ENCODE data around the gene APH1B. TPM values are rescaled to one million over a fixed set of nuclear protein-coding genes. Genes with fewer than 3 reads are reported as not detected.
A peak's percentile ranks its signal among the peaks of the same experiment; 100 is the strongest.

The APH1B gene
- total RNA-seq, 2 experiments from 2014 or later: 12.3 to 13.0 TPM

DNA sequence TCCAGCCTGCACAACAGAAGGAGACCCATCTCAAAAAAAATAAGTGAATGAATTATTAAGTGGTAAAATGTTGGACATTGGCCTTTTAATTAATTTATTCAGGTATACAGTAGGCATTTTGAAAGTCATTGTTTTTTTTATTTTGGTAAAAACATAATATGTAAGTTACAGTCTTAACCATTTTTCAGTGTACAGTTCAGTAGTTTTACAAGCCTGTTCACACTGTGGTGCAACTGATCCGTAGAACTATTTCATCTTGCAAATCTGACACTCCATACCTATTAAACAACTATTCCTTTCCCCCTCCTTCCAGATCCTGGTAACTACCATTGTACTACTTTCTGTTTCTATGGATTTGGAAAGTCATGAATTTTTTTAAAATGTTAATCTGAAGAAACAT lies 36.1 kb upstream of the APH1B start:
- ATAC-seq: no peak
- Mint-ChIP-seq H3K27ac (no peak overlapping the region), H3K4me1 (peaks cover 51% of the 10 kb centered on the region), H3K4me3 (no peak overlapping the region), H3K36me3 (peaks cover 57% of the 10 kb centered on the region), H3K9me3 (ENCODE audit: low read depth) (peaks cover 2% of the 10 kb centered on the region), H3K27me3 (no peaks in the 10 kb centered on the region)
- DNase-seq: no peak
- CTCF ChIA-PET: no interaction called here

DNA sequence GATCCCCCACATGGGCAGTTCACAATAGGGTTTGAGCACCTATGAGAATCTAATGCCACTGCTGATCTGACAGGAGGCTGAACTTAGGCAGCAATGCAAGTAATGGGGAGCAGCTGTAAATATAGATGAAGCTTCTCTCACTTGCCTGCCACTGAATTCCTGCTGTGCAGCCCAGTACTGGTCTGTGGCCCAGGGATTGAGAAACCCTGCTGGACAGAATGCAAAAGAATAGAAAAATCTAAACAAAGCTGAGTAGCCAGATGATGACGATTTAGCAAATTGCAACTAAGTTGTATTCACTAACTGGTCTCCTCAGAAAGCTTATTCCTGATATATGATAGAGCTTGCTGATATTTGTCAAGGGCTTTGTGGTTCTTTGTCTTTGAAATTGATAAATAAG lies 34.3 kb upstream of the APH1B start:
- Mint-ChIP-seq H3K27me3 (no peaks in the 10 kb centered on the region), H3K27ac (no peak overlapping the region), H3K36me3 (peaks cover 57% of the 10 kb centered on the region), H3K4me1 (peaks cover 40% of the 10 kb centered on the region), H3K9me3 (ENCODE audit: low read depth) (no peaks in the 10 kb centered on the region), H3K4me3 (no peak overlapping the region)
- CTCF ChIA-PET: no interaction called here
- no peak for ATAC-seq
- no peak for DNase-seq

- ATAC-seq (no peak), DNase-seq (no peak)
- no peaks in the 10 kb centered on the region for H3K27me3 Mint-ChIP-seq
- CTCF ChIA-PET: no interaction called here
- no peak overlapping the region for H3K27ac Mint-ChIP-seq
- H3K9me3 Mint-ChIP-seq (ENCODE audit: low read depth): no peaks in the 10 kb centered on the region
- no peak overlapping the region for H3K4me3 Mint-ChIP-seq
- peaks cover 58% of the 10 kb centered on the region for H3K36me3 Mint-ChIP-seq
- peaks cover 34% of the 10 kb centered on the region for H3K4me1 Mint-ChIP-seq
Observed at GRCh38 chr15:63243776-63244175, 33.6 kb upstream of the APH1B start.

DNA sequence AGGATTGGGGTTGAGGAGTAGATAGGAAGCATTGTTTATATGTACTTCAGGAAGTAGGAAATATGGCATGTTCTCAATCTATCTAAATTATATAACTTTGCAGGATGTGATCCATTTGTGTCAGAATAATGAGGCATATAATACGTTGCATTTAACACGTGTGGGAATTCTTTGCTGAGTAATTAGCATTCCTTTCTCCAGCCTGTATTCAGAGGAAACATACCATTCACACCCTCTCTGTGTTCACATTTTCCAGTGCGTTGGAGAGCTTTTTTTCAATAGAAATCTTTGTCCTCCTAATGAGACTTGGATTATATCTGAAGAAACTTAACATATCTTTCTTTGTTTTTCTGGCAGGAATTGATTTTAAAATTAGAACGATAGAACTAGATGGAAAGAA lies 33.0 kb upstream of the APH1B start:
- Mint-ChIP-seq H3K9me3 (ENCODE audit: low read depth) (no peaks in the 10 kb centered on the region), H3K36me3 (peaks cover 60% of the 10 kb centered on the region), H3K4me1 (peaks cover 30% of the 10 kb centered on the region), H3K4me3 (no peak overlapping the region), H3K27ac (no peak overlapping the region), H3K27me3 (no peaks in the 10 kb centered on the region)
- CTCF ChIA-PET: interaction anchor here (0.9 kb wide), 1 partner anchor 10 kb away, joined by 3 read pairs; no protein-coding TSS in a partner anchor
- no peak for ATAC-seq
- no peak for DNase-seq

GRCh38 chr15:63244976-63245645 lies 32.3 kb upstream of the APH1B start:
- H3K9me3 Mint-ChIP-seq (ENCODE audit: low read depth): no peaks in the 10 kb centered on the region
- no peak overlapping the region for H3K4me3 Mint-ChIP-seq
- H3K27me3 Mint-ChIP-seq: no peaks in the 10 kb centered on the region
- H3K36me3 Mint-ChIP-seq: peaks cover 59% of the 10 kb centered on the region
- H3K4me1 Mint-ChIP-seq: peaks cover 23% of the 10 kb centered on the region
- ATAC-seq (no peak), DNase-seq (no peak)
- peak overlapping the region; percentile 35 for H3K27ac Mint-ChIP-seq
- CTCF ChIA-PET: interaction anchor here (0.6 to 1.3 kb wide), 3 partner anchors 10 to 34 kb away, joined by 3 read pairs; no protein-coding TSS in a partner anchor

- Mint-ChIP-seq H3K36me3 (peaks cover 69% of the 10 kb centered on the region), H3K4me3 (no peak overlapping the region)
Observed at GRCh38 chr15:63246691-63247469, 30.5 kb upstream of the APH1B start.

GRCh38 chr15:63250312-63250965 lies 27.0 kb upstream of the APH1B start:
- H3K27ac Mint-ChIP-seq: no peak overlapping the region
- H3K27me3 Mint-ChIP-seq: no peaks in the 10 kb centered on the region
- no peak for ATAC-seq
- CTCF ChIA-PET: interaction anchor here (1.1 kb wide), 1 partner anchor 17 kb away, joined by 3 read pairs; no protein-coding TSS in a partner anchor
- DNase-seq: no peak
- peaks cover 4% of the 10 kb centered on the region for H3K4me1 Mint-ChIP-seq
- no peaks in the 10 kb centered on the region for H3K9me3 Mint-ChIP-seq (ENCODE audit: low read depth)
- no peak overlapping the region for H3K4me3 Mint-ChIP-seq
- peaks cover 57% of the 10 kb centered on the region for H3K36me3 Mint-ChIP-seq

More at GRCh38 chr15:63246691-63247469, 30.5 kb upstream of the APH1B start:
- H3K4me1 Mint-ChIP-seq: peaks cover 23% of the 10 kb centered on the region
- CTCF ChIA-PET: interaction anchor here (1.3 kb wide), 1 partner anchor 36 kb away, joined by 3 read pairs; no protein-coding TSS in a partner anchor
- no peak for DNase-seq
- no peaks in the 10 kb centered on the region for H3K9me3 Mint-ChIP-seq (ENCODE audit: low read depth)
- no peak for ATAC-seq
- no peaks in the 10 kb centered on the region for H3K27me3 Mint-ChIP-seq
- no peak overlapping the region for H3K27ac Mint-ChIP-seq

DNA sequence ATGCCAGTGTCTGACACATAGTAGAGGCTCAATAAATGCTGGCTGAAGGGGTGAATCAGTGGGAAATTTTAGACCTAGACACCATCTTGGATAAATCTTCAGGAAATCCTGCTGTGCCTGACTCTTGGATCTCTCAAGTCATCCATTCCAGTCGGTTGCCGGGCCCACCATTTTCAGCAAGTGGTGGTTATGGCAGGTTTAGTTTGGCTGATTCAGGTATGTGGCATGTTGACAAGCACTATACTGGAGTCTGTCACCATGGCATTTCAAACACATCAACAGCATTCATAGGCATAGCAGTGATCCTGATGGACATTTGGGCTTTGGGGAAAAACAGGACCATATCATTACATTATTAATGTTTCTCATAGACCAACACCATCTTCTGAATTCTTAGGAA lies 25.7 kb upstream of the APH1B start:
- H3K27me3 Mint-ChIP-seq: no peaks in the 10 kb centered on the region
- no peak overlapping the region for H3K4me3 Mint-ChIP-seq
- no peaks in the 10 kb centered on the region for H3K9me3 Mint-ChIP-seq (ENCODE audit: low read depth)
- H3K4me1 Mint-ChIP-seq: peaks cover 4% of the 10 kb centered on the region
- H3K36me3 Mint-ChIP-seq: peaks cover 52% of the 10 kb centered on the region
- CTCF ChIA-PET: no interaction called here
- ATAC-seq (no peak), DNase-seq (no peak)
- no peak overlapping the region for H3K27ac Mint-ChIP-seq

GRCh38 chr15:63252292-63252691 lies 25.1 kb upstream of the APH1B start:
- peaks cover 4% of the 10 kb centered on the region for H3K4me1 Mint-ChIP-seq
- H3K27ac Mint-ChIP-seq: no peak overlapping the region
- CTCF ChIA-PET: interaction anchor here (0.7 kb wide), 1 partner anchor 19 kb away, joined by 3 read pairs; no protein-coding TSS in a partner anchor
- no peaks in the 10 kb centered on the region for H3K9me3 Mint-ChIP-seq (ENCODE audit: low read depth)
- H3K27me3 Mint-ChIP-seq: no peaks in the 10 kb centered on the region
- peaks cover 50% of the 10 kb centered on the region for H3K36me3 Mint-ChIP-seq
- ATAC-seq: no peak
- DNase-seq: no peak
- H3K4me3 Mint-ChIP-seq: no peak overlapping the region

- Mint-ChIP-seq H3K4me3 (no peak overlapping the region), H3K27ac (no peak overlapping the region), H3K9me3 (ENCODE audit: low read depth) (no peaks in the 10 kb centered on the region), H3K36me3 (peaks cover 52% of the 10 kb centered on the region), H3K27me3 (no peaks in the 10 kb centered on the region), H3K4me1 (peaks cover 6% of the 10 kb centered on the region)
- no peak for ATAC-seq
- DNase-seq: no peak
- CTCF ChIA-PET: interaction anchor here (0.5 kb wide), 1 partner anchor 10 kb away, joined by 3 read pairs; no protein-coding TSS in a partner anchor
Observed at GRCh38 chr15:63254991-63255390, 22.4 kb upstream of the APH1B start.

DNA sequence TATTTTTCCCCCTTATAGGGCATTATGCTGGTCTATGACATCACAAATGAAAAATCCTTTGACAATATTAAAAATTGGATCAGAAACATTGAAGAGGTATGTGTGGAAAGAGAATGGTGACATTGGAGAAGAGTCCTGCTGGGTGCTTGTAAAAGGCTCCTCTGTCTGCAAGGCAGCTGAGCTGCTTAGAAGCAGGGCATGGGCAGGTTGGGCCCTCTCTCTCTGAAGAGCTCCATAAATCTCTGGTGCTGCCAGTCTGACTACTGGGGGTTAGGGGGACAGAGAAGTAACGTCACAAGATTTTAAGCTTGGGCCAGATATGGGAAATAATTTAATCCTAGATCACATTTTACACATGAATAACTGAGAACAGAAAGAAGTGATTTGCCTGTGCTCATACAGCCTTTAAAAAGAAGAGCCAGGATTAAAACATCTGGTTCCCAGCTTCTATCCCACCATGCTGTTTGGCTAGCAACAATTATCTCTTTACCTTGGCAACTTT lies 21.9 kb upstream of the APH1B start:
- H3K27ac Mint-ChIP-seq: no peak overlapping the region
- ATAC-seq: no peak
- no peak for DNase-seq
- CTCF ChIA-PET: no interaction called here
- H3K4me3 Mint-ChIP-seq: no peak overlapping the region
- peaks cover 5% of the 10 kb centered on the region for H3K4me1 Mint-ChIP-seq
- peaks cover 50% of the 10 kb centered on the region for H3K36me3 Mint-ChIP-seq
- H3K9me3 Mint-ChIP-seq (ENCODE audit: low read depth): no peaks in the 10 kb centered on the region
- no peaks in the 10 kb centered on the region for H3K27me3 Mint-ChIP-seq

- H3K36me3 Mint-ChIP-seq: peaks cover 49% of the 10 kb centered on the region
- DNase-seq: no peak
- ATAC-seq: no peak
- H3K9me3 Mint-ChIP-seq (ENCODE audit: low read depth): no peaks in the 10 kb centered on the region
- H3K4me1 Mint-ChIP-seq: peaks cover 4% of the 10 kb centered on the region
- H3K4me3 Mint-ChIP-seq: no peak overlapping the region
- CTCF ChIA-PET: interaction anchor here (0.6 kb wide), 1 partner anchor 1429 kb away, joined by 3 read pairs; no protein-coding TSS in a partner anchor
- no peaks in the 10 kb centered on the region for H3K27me3 Mint-ChIP-seq
- no peak overlapping the region for H3K27ac Mint-ChIP-seq
Observed at GRCh38 chr15:63256433-63257274, 20.8 kb upstream of the APH1B start.

DNA sequence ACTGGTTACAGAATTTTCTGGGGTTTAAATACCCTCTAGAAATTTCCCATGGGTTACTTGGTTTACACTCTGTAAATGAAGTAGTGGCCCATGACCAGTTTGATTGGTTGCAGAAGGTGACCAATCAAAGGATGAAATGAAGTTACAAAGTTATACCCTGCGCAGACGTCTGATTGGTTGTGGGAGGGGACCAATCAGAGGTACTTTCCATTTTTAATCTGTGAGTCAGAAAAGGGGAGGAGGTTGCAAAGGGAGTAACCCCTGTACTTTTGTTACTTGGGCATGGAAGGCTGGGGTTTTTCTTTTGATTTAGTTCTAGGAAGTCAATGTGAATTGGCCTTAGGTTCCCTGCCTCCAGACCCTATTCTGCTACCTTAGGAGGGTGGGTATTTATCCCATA lies 18.7 kb upstream of the APH1B start:
- no peaks in the 10 kb centered on the region for H3K27me3 Mint-ChIP-seq
- peaks cover 50% of the 10 kb centered on the region for H3K36me3 Mint-ChIP-seq
- DNase-seq (no peak), ATAC-seq (no peak)
- no peak overlapping the region for H3K27ac Mint-ChIP-seq
- H3K4me3 Mint-ChIP-seq: no peak overlapping the region
- CTCF ChIA-PET: no interaction called here
- no peaks in the 10 kb centered on the region for H3K9me3 Mint-ChIP-seq (ENCODE audit: low read depth)
- peaks cover 4% of the 10 kb centered on the region for H3K4me1 Mint-ChIP-seq
